ENCODE results near the gene GRID1.

DNA sequence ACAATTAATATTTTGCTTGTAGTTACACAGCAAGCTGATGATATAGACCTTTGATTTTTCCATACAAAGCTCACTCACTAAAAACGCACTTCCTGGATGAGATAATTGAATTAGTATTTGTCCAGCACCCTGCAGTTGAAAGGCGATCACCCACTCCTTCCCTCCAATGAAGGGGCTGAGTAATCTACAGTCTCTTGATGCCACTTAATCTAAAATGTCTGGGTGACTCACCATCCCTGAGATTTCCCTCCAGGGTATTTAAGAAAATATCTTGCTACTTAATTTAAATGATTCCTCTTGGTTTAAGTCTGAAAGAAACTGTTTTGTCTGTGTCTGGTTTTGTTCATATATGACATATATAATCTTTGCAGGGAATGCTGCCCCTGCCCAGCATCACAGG, 515.3 kb downstream of the GRID1 start:
- no peak for TF ChIP-seq CTCF (IDR thresholded peaks at IDR 0.05)
- TF ChIP-seq POLR2A (IDR thresholded peaks at IDR 0.05), result no peak

All from Peyer's patch (tissue), 4 donors.